Parathyroid adenoma (tissue), 2 donors: ENCODE measurements around the gene PRKAA2.

Experiments
- H2AFZ ChIP-seq: fragments of 300-600 bp; sonication (generic); one replicate; pipeline ENCODE4 v1.7.0; 2017; ENCODE audit warnings: antibody characterized with exemption, mild to moderate bottlenecking
- H3K27ac ChIP-seq: fragments of 300-600 bp; sonication (generic); one replicate; pipeline ENCODE4 v1.7.0; 2017
- H3K27me3 ChIP-seq: fragments of 300-600 bp; sonication (generic); one replicate; pipeline ENCODE4 v1.7.0; 2017; ENCODE audit warnings: low read length; ENCODE audit not compliant: control insufficient read depth, insufficient read depth
- H3K36me3 ChIP-seq: fragments of 300-600 bp; sonication (generic); one replicate; pipeline ENCODE4 v1.7.0; 2017; ENCODE audit warnings: low read length; ENCODE audit not compliant: control insufficient read depth, insufficient read depth
- H3K4me1 ChIP-seq: fragments of 300-600 bp; sonication (generic); one replicate; pipeline ENCODE4 v1.7.0; 2017; ENCODE audit warnings: control low read depth
- H3K4me2 ChIP-seq: fragments of 300-600 bp; sonication (generic); one replicate; pipeline ENCODE4 v1.7.0; 2017; ENCODE audit warnings: low read length
- H3K4me3 ChIP-seq: fragments of 300-600 bp; sonication (generic); one replicate; pipeline ENCODE4 v1.7.0; 2017; ENCODE audit warnings: low read depth, low read length
- H3K79me2 ChIP-seq: fragments of 300-600 bp; sonication (generic); one replicate; pipeline ENCODE4 v1.7.0; 2017; ENCODE audit warnings: control low read depth
- H3K9ac ChIP-seq: fragments of 300-600 bp; sonication (generic); one replicate; pipeline ENCODE4 v1.7.0; 2017; ENCODE audit warnings: mild to moderate bottlenecking
- H3K9me3 ChIP-seq: fragments of 300-600 bp; sonication (generic); one replicate; pipeline ENCODE4 v1.7.0; 2017; ENCODE audit warnings: low read length; ENCODE audit not compliant: control insufficient read depth
- TF ChIP-seq, protein P1 (sequence below): fragments of 300-600 bp; sonication (generic); IDR thresholded peaks from one replicate; pipeline ENCODE4 v1.7.0; 2017; ENCODE audit warnings: antibody characterized with exemption, mild to moderate bottlenecking
- donor health status: primary hyperparathyroidism.

Gene PRKAA2

GRCh38 chr1:56707379-56707778 lies 62.3 kb downstream of the PRKAA2 start:
- Histone ChIP-seq H3K4me1 (no peaks in the 10 kb centered on the region), H3K9ac (no peak overlapping the region), H3K4me2 (no peak overlapping the region), H3K9me3 (no peaks in the 10 kb centered on the region), H3K36me3 (no peaks in the 10 kb centered on the region), H2AFZ (no peak overlapping the region), H3K79me2 (no peaks in the 10 kb centered on the region), H3K27me3 (no peaks in the 10 kb centered on the region), H3K4me3 (no peak overlapping the region), H3K27ac (no peak overlapping the region)
- TF ChIP-seq, protein P1, sequence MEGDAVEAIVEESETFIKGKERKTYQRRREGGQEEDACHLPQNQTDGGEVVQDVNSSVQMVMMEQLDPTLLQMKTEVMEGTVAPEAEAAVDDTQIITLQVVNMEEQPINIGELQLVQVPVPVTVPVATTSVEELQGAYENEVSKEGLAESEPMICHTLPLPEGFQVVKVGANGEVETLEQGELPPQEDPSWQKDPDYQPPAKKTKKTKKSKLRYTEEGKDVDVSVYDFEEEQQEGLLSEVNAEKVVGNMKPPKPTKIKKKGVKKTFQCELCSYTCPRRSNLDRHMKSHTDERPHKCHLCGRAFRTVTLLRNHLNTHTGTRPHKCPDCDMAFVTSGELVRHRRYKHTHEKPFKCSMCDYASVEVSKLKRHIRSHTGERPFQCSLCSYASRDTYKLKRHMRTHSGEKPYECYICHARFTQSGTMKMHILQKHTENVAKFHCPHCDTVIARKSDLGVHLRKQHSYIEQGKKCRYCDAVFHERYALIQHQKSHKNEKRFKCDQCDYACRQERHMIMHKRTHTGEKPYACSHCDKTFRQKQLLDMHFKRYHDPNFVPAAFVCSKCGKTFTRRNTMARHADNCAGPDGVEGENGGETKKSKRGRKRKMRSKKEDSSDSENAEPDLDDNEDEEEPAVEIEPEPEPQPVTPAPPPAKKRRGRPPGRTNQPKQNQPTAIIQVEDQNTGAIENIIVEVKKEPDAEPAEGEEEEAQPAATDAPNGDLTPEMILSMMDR, result no peak

- H2AFZ ChIP-seq, result no peak overlapping the region
- no peaks in the 10 kb centered on the region for H3K36me3 ChIP-seq
- TF ChIP-seq, protein P1, result peak; percentile 49
- H3K79me2 ChIP-seq, result no peaks in the 10 kb centered on the region
- no peaks in the 10 kb centered on the region for H3K9me3 ChIP-seq
- no peak overlapping the region for H3K4me3 ChIP-seq
- H3K27me3 ChIP-seq, result no peaks in the 10 kb centered on the region
- no peak overlapping the region for H3K27ac ChIP-seq
- no peak overlapping the region for H3K4me2 ChIP-seq
- H3K9ac ChIP-seq, result no peak overlapping the region
- no peaks in the 10 kb centered on the region for H3K4me1 ChIP-seq
Measured at GRCh38 chr1:56709269-56709880, 64.3 kb downstream of the PRKAA2 start.

GRCh38 chr1:56709995-56710394 lies 64.9 kb downstream of the PRKAA2 start:
- no peak overlapping the region for H3K9ac ChIP-seq
- H3K27ac ChIP-seq, result no peak overlapping the region
- no peaks in the 10 kb centered on the region for H3K4me1 ChIP-seq
- H3K27me3 ChIP-seq, result no peaks in the 10 kb centered on the region
- no peaks in the 10 kb centered on the region for H3K79me2 ChIP-seq
- H3K4me2 ChIP-seq, result no peak overlapping the region
- TF ChIP-seq, protein P1, result no peak
- H3K4me3 ChIP-seq, result no peak overlapping the region
- no peaks in the 10 kb centered on the region for H3K9me3 ChIP-seq
- no peak overlapping the region for H2AFZ ChIP-seq
- H3K36me3 ChIP-seq, result no peaks in the 10 kb centered on the region

DNA sequence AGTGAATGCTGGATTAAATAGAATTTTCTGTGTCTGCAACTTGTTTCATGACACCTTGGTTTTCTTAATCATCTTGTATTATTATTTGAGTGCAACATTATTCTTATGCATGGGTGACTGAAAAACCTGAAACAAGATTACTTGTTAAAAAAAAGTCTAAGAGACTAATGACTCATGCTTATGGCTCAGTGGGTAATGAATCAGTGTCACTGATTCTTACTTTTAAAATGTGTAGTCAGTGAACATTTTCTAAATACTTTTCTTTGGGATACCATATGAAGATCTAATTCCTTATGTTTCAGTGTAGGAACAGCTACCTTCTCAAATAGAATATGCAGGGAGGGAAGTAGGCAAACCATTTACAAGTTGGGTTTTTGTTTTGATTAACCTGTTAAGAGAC lies 65.5 kb downstream of the PRKAA2 start:
- H3K9me3 ChIP-seq, result no peaks in the 10 kb centered on the region
- no peaks in the 10 kb centered on the region for H3K79me2 ChIP-seq
- TF ChIP-seq, protein P1, result no peak
- H3K36me3 ChIP-seq, result no peaks in the 10 kb centered on the region
- H3K9ac ChIP-seq, result no peak overlapping the region
- no peaks in the 10 kb centered on the region for H3K4me1 ChIP-seq
- H3K27ac ChIP-seq, result no peak overlapping the region
- no peak overlapping the region for H3K4me3 ChIP-seq
- H3K4me2 ChIP-seq, result no peak overlapping the region
- no peaks in the 10 kb centered on the region for H3K27me3 ChIP-seq
- H2AFZ ChIP-seq, result no peak overlapping the region

DNA sequence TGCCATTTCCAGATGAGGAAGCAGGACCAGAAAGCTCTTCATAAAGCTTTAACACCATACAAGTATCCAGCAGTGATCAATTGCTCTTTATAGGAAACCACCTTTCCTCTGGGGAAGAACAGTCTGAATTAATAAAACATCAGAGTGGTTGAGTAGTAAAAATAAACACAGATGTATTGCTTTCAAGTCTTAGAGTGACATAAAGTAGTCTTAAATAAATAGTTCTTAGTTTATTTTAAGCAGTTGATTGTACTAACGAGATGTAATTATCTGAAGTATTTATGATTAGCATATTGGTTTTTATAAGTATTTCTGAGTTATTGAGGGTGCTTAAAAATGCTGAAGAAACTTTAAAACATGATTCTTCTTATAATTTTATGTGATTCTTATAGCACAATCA lies 67.0 kb downstream of the PRKAA2 start:
- Histone ChIP-seq H3K36me3 (no peaks in the 10 kb centered on the region), H3K4me3 (no peak overlapping the region)

More for the DNA sequence above, 67.0 kb downstream of the PRKAA2 start:
- no peak overlapping the region for H2AFZ ChIP-seq
- TF ChIP-seq, protein P1, result no peak
- H3K79me2 ChIP-seq, result no peaks in the 10 kb centered on the region
- H3K4me1 ChIP-seq, result no peaks in the 10 kb centered on the region
- no peaks in the 10 kb centered on the region for H3K27me3 ChIP-seq
- no peaks in the 10 kb centered on the region for H3K9me3 ChIP-seq
- H3K27ac ChIP-seq, result no peak overlapping the region
- H3K9ac ChIP-seq, result no peak overlapping the region
- H3K4me2 ChIP-seq, result no peak overlapping the region
